GM21526 (cell line): Measurements from ENCODE around the gene PLK3.
"Not testable (repeated sequence)": the region's sequence is repeated elsewhere in the genome, so short reads cannot be mapped to it uniquely, and the experiment has no call there.

Experiments
- ATAC-seq: cut with Tn5 transposase; IDR thresholded peaks from one replicate; pipeline ENCODE4 v1.9.1; 2021; ENCODE audit warnings: moderate library complexity; ENCODE audit not compliant: unreplicated experiment, low FRiP score

The PLK3 gene

GRCh38 chr1:44786841-44787426, 13.2 kb upstream of the PLK3 start:
- ATAC-seq: no peak

GRCh38 chr1:44787506-44787905, 12.7 kb upstream of the PLK3 start:
- ATAC-seq: no peak

- no peak for ATAC-seq
Measured at GRCh38 chr1:44788120-44788860, 11.9 kb upstream of the PLK3 start, which contains the start of gene BEST4. BEST4 (minus strand) TSS chr1:44788170; CDS start chr1:44787705, 465 bp downstream.

GRCh38 chr1:44790968-44791801, 9.0 kb upstream of the PLK3 start:
- ATAC-seq: no peak

GRCh38 chr1:44792736-44793502, 7.3 kb upstream of the PLK3 start:
- no peak for ATAC-seq

GRCh38 chr1:44797886-44798285, 2.3 kb upstream of the PLK3 start:
- ATAC-seq: not testable (repeated sequence)

GRCh38 chr1:44798481-44799365, 1.5 kb upstream of the PLK3 start:
- ATAC-seq: no peak

GRCh38 chr1:44801491-44802305, 1.5 kb downstream of the PLK3 start:
- no peak for ATAC-seq

GRCh38 chr1:44802306-44803061, 2.3 kb downstream of the PLK3 start:
- no peak for ATAC-seq

GRCh38 chr1:44803062-44803311, 2.8 kb downstream of the PLK3 start:
- no peak for ATAC-seq

- ATAC-seq: no peak
Measured at GRCh38 chr1:44803312-44804095, 3.3 kb downstream of the PLK3 start.

- ATAC-seq: no peak
Measured at GRCh38 chr1:44805311-44806024, 5.3 kb downstream of the PLK3 start.

GRCh38 chr1:44806025-44806703, 6.0 kb downstream of the PLK3 start:
- ATAC-seq: no peak

- ATAC-seq: no peak
Measured at GRCh38 chr1:44806704-44807363, 6.7 kb downstream of the PLK3 start, which contains the start of gene DYNLT4. DYNLT4 (minus strand) TSS chr1:44807351; CDS start chr1:44806668, 683 bp downstream.

- no peak for ATAC-seq
Measured at GRCh38 chr1:44807364-44808062, 7.3 kb downstream of the PLK3 start.
